HTERT RPE-1 (cell line): ENCODE measurements around the gene TPRN.
"Not testable (repeated sequence)": the region's sequence is repeated elsewhere in the genome, so short reads cannot be mapped to it uniquely, and the experiment has no call there.

ENCODE experiments used
- in situ Hi-C: fragments of 300-500 bp; cut with MboI; formaldehyde crosslinking; loops from 4 replicates; pipeline ENCODE4 v1.14.3; 2020; ENCODE audit warnings: low sequenced_read_pairs

The TPRN gene, protein sequence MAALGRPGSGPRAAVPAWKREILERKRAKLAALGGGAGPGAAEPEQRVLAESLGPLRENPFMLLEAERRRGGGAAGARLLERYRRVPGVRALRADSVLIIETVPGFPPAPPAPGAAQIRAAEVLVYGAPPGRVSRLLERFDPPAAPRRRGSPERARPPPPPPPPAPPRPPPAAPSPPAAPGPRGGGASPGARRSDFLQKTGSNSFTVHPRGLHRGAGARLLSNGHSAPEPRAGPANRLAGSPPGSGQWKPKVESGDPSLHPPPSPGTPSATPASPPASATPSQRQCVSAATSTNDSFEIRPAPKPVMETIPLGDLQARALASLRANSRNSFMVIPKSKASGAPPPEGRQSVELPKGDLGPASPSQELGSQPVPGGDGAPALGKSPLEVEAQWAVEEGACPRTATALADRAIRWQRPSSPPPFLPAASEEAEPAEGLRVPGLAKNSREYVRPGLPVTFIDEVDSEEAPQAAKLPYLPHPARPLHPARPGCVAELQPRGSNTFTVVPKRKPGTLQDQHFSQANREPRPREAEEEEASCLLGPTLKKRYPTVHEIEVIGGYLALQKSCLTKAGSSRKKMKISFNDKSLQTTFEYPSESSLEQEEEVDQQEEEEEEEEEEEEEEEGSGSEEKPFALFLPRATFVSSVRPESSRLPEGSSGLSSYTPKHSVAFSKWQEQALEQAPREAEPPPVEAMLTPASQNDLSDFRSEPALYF

DNA sequence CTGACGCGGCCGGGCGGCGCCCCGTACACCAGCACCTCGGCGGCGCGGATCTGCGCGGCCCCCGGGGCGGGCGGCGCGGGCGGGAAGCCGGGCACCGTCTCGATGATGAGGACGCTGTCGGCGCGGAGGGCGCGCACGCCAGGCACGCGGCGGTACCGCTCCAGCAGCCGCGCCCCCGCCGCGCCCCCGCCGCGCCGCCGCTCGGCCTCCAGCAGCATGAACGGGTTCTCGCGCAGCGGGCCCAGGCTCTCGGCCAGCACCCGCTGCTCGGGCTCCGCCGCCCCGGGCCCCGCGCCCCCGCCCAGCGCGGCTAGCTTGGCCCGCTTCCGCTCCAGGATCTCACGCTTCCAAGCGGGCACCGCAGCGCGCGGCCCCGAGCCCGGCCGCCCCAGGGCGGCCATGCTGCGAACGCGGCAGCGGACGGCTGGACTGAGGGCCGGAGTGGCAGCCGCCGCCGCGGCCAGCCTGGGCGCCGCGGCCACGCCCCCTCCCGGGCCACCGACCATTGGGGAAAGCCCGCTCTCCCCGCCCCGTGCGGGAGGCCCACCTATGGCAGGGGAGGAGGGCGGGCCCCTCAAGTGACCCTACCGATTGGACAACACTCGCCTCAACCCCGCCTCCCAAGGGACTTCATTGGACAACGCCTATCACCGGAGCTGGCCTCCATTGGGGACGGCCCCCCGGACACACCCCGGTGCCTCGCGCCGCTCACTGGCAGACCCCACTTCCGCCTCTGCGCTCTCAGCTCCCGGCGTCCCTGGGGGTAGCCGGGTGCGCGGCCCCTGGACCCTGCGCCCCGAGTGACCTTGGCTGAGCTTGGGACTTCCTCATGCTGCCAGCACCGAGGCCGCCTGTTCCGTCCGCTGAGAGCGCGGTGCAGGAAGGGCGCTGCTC is at the start of gene TPRN:
Gene TPRN, minus strand, starts transcription at position 431 of the 894 bp plus-strand sequence. Its CDS starts 30 bp downstream, at position 401.
- in situ Hi-C loops = no loop called here

DNA sequence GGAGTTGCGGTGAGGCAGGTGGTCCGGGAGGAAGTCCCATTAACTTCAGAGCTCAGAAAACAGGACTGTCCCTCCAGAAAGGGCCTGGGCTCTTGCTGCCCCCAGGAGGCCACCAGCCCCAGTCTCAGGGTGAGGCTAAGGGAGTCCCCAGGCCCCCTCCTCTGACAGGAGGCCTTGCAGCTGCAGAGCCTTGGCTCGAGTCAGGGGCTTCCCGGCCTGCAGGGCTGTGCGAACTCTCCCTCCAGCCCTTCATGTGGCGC is 47.3 kb upstream of the TPRN start:
- in situ Hi-C loops = no loop called here

DNA sequence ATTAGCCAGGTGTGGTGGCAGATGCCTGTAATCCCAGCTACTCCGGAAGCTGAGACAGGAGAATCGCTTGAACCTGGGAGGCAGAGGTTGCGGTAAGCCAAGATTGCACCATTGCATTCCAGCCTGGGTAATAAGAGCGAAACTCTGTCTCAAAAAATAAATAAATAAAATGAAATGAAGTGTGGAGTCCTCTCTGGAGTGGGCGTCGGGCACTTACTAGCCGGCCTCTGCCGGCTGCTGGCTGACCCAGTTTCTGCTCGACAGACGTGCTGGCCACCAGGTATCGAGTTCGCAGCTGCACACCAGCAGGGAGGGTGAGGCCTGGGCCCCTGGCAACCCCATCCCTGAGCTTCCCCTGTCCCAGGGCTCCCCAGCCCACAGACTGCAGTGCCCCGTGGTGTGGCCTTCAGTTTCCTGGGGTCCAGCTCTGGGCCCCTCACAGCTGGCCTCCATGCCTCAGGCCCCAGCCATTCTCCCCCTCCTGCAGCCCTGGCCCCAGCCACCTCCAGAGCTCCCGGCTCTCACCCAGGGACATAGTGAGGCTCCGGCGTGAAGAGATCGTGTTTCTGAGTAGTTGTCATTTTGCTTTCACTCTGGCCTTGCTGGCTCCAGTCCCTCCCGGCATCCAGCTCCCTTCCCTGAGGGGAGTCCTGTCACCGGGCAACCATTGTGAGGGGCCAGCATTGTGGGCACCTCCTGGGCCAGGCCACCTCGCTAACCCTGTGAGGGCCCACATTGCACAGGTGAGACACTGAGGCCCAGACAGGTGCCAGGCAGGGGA is 46.8 kb upstream of the TPRN start:
- in situ Hi-C loops = no loop called here

DNA sequence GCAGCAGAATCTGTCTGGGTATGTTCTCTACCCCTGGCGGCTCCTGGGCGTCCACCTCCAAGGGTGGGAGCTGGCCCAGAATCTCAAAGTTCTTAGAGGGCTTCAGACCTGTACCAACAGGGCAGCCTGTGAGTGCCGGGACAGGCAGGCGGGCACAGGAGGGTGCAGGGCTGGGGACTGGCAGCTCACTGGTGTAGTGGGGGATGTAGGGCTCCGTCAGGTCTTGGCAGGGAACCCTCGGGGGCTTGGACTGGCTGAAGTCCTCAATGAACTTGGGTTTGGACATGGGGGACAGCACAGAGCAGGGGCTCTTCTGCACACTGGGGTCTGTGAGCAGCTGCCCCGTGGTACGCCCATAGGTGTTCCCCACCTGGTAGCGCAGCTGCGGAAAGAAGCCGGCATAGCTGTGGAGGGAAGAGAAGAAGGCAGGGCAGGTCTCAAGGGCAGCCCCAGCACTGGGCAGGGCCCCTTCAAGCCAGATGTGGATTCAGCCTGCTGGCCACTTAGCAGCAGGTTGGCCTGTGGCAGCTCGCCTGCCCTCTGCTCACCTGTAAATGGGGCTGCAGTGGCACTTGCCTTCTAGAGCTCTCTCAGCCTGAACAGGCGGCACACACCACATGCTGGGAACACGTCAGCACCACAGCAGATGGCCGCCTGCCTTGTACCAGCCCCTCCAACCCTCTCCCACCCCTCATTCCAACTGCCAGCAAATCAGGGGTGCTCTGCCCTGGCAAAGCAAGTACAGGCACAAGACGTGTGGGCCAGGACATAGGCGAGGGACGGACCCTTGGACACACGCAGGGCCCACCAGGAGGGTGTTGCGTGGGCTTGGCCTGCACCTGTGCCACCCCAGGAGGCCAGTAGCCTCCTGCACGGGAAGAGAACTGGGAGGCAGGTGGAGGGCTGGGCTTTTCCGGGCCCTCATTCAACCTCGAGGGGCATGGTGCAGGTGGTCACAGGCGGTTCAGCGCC is 45.2 kb upstream of the TPRN start:
- in situ Hi-C loops = no loop called here

DNA sequence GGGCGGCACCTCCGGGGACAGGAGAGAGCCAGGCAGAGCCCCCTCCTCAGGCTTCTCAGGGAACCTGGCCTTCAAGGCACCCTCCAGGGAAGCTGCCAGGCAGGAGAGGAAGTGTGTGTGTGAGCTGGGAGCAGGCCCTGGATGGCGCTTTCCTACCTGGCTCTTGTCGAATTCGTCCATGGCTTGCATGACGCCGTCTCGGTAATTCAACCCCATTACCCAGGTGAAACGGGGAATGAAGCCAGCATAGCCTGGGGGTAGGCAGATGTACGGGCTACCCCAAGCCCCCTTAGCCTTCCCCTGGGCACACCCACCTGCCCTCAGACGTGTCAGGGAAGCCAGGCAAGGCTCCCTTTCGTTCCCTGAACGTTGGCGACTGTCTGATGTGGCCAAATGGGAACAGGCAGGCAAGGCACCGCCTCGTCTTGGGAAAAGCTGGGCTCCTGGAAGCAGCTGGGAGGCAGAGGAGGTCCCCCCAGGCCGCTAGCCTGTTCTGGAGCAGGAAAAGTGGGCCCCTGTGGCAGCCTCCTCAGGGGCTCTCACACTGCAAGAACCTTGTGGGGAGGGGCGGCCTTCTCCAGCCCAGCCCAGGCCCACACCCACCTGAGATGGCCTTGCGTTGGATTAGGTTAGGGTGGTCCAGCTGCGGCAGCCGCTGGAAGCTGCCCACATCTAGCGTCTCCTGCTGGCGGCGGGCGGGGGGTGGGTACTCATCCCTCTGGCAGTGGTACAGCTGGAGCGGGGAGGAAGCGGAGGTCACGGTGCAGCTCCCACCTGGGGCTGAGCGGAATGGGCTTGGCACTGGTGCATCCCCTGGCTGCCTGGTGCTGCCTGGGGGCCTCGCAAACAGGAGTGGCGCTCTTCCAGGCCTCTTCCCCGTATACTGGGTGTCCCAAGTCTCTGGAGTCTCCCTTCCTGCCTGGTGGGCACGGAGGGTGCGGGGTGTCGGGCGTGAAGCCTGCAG is 44.2 kb upstream of the TPRN start:
- in situ Hi-C loops = no loop called here

DNA sequence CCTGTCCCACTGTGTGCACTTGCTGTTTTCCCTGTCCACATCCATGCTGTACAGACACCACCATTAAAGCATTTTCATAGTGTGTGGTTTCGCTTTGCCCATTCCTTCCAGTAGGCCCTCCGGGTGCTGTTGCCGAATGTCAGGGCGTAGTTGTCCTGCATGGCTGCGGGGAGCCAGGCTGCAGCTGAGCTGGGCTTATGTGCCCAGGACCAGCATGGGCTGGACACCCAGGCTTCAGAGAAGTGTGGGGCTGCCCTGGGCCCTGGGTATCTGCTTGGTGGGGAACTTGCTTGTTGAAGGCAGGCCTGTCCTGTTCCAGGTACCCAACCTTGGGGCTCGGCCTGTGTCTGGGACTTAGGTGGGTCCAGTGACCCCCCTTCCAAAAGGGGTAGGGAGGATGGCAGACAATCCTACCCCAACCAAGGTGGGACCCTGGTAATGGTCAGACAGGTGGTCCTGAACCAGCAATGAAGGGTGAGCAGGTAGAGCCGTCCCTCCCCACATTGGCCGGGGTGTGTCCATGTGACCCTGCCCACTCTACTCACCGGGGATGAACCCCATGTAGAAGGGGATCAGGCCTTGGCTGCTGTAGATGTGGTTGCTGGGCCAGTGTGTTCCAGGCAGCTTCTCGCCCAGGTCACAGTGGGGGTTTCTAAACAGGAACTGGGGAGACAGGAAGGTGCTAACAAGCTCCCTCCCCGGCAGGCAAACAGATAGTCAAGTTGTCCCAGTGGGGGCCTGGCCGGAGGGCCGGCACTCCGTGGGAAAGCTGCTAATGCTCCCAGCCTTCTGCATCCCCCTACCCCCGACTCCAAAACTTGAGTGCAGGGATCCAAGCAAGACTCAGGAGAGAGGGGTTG is 43.3 kb upstream of the TPRN start:
- in situ Hi-C loops = no loop called here

DNA sequence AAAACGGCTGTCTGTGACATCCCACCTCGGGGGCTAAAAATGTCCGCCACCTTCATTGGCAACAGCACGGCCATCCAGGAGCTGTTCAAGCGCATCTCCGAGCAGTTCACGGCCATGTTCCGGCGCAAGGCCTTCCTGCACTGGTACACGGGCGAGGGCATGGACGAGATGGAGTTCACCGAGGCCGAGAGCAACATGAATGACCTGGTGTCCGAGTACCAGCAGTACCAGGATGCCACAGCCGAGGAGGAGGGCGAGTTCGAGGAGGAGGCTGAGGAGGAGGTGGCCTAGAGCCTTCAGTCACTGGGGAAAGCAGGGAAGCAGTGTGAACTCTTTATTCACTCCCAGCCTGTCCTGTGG is 42.7 kb upstream of the TPRN start:
- in situ Hi-C loops = not testable (repeated sequence)

DNA sequence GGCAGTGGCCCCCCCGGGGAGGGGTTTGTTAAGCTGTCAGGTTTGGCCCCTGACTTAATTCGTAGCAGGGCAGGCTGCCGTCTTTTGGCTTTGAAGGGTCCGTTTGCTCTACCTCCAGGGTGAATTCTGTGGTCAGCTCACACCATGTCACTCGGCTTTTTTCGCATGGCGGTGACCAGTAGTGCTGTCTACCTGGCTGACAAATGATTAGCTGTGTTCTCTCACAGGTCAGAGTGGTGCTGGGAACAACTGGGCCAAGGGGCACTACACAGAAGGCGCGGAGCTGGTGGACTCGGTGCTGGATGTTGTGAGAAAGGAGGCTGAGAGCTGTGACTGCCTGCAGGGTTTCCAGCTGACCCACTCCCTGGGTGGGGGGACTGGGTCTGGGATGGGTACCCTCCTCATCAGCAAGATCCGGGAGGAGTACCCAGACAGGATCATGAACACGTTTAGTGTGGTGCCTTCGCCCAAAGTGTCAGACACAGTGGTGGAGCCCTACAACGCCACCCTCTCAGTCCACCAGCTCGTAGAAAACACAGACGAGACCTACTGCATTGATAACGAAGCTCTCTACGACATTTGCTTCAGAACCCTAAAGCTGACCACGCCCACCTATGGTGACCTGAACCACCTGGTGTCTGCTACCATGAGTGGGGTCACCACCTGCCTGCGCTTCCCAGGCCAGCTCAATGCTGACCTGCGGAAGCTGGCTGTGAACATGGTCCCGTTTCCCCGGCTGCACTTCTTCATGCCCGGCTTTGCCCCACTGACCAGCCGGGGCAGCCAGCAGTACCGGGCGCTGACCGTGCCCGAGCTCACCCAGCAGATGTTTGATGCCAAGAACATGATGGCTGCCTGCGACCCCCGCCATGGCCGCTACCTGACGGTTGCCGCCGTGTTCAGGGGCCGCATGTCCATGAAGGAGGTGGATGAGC is 42.0 kb upstream of the TPRN start:
- in situ Hi-C loops = no loop called here

DNA sequence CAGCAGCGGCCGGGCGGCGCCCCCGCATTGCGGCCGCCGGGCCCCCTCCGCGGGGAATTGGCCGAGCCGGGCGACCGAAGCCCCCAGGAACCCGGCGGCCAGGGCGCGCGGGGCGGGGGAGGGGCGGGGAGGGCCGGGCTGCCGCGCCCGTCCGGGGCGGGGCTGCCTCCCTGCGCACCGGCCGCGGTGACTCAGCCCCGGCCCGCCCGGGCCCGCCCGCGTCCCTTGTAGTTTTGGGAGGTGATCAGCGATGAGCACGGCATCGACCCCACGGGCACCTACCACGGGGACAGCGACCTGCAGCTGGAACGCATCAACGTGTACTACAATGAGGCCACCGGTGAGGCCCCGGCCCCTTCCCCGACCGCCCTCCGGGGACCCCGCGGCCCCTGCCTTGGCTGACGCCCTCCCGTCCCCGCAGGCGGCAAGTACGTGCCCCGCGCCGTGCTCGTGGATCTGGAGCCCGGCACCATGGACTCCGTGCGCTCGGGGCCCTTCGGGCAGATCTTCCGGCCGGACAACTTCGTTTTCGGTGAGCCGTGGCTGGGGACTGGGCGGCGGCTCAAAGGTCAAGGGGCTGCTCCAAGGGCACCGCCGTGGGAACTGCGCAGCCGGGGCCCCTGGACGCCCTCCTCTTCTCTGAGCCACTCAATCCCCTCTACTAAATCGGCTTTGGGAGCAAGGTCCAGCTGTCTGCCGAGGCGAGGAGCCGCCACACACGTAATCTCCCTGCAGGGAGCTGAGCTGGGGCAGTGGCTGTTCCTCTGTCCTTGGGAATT is 41.1 kb upstream of the TPRN start:
- in situ Hi-C loops = no loop called here

DNA sequence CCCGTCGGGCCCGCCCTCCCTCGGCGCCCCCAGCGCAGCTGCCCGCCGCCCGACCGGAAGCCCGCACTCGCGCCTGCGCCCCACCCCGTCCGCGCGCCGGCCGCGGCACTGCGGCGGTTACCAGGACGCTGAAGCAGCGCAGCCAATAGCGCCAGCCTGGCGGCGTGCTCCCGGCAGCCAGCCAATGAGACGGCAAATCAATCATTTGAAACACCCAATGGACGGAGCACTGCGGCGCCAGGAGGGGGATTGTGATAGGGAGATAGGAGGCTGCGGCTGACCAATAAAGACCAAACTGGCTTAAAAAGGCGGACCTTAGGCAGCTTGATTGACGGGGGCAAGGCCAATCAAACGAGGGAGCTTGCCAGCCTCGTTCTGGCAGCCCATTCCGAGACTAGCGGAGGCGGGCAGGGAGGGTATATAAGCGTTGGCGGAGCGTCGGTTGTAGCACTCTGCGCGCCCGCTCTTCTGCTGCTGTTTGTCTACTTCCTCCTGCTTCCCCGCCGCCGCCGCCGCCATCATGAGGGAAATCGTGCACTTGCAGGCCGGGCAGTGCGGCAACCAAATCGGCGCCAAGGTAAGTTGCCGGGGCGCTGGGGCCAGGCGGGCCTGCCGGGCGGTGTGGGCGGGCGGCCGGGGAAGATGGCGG is 40.4 kb upstream of the TPRN start, which contains the start of gene TUBB4B:
Gene TUBB4B, plus strand, starts transcription at position 447 of the 649 bp plus-strand sequence. Its CDS starts 74 bp downstream, at position 521.
- in situ Hi-C loops = no loop called here

DNA sequence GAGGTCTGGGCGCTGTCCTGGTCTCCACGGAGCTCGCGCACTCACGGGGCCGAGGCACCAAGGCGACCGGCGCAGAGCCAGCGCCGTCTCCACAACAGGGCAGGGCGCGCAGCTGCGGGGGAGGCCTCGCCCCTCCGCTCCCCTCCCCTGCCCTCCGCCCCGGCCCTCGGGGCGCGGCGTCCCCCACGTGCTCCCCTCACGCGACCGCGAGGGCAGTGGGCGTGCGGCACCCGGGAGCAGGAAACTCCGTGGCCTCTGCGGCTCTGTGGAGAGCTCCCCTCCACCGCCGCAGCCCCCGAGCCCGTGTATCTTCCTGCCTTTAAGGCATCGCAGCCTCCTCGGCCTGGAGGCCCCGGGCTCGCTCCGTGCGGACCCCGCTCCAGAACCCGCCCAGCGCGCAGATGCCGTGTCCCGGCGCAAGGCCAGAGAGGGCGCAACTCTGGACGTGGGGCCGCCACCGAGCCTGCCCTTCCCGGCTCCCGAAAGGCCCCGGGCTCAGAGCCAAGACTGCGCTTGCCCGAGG is 39.8 kb upstream of the TPRN start:
- in situ Hi-C loops = no loop called here

DNA sequence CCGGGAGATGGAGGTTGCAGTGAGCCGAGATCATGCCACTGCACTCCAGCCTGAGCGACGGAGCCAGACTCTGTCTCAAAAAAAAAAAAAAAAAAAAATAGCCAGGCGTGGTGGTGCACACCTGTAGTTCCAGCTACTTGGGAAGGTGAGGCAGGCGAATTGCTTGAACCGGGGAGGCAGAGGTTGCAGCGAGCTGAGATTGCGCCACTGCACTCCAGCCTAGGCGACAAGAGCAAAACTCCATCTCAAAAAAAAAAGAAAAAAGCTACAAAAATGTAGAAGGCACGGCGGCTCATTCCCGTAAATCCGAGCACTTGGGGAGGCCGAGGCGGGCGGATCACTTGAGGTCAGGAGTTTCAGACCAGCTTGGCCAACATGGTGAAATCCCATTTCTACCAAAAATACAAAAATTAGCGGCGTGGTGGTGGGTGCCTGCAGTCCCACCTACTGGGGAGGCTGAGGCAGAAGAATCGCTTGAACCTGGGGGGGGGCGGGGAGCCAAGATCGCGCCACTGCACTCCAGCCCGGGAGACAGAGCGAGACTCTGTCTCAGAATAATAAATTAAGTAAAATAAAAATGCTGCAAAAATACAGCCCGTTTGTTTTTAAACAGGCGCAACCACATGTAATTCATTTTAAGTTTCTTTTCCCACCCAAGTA is 39.1 kb upstream of the TPRN start:
- in situ Hi-C loops = not testable (repeated sequence)

DNA sequence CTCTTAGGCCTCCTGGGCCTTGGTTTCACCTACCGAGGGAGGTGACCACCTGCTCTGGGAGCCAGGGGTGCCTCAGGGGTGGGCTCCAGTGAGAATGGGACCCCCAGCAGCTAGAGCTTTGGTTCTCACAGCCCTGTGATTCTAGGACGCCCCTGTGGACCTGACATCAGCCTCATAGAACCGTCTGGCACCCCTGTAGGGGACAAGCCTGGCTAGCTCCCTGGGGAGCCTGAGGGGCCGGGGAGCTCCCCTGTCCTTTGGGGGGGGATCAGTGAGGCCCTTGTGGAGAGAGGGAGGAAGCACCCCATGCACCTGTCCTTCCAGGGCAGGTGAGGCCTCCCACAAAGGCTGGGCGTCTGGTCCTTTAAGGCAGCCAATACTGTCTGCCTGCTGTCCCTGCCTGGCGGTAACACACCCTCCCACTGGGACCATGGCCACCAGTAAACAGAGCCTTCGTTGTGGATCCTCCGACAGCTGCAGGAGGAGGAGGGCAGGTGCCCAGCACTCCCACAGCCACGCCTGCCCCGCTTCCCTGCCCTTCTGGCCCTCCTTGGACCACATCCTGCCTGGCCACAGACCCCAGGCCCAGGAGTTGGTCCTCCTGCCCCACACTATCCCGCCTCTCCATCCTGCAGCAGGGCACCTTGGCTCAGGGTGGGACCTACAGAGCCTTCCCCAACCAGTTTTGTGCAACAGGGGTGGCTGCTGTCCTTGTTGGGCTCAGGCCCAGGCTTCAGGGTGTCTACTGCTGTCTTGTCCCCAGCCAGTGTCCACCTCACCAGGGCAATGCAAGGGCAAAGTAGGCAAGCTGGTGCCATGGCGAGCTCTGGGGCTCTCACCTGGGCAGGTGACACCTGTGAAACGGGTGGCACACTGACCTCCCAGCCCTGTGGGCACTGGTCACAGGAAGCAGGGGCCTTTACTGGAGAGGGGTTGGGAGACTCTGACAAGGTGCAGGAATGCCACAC is 37.5 kb upstream of the TPRN start:
- in situ Hi-C loops = no loop called here
